ENCODE data around the gene KLRG1. TPM values are rescaled to one million over a fixed set of nuclear protein-coding genes. Genes with fewer than 3 reads are reported as not detected.

KLRG1 gene
- total and polyA plus RNA-seq, 2 donors (not counting 1 experiment from before 2014, with no cell fraction given) = 3.7 to 3.9 TPM

GRCh38 chr12:8957561-8957960 lies 31.8 kb upstream of the KLRG1 start:
- WGBS (ENCODE audit: insufficient coverage) = no CpG with 5 or more reads among the region's 4 CpGs
- no peak overlapping the region for H2AFZ ChIP-seq (ENCODE audit: insufficient read depth, low read depth, low read length, poor library complexity, severe bottlenecking)
- no peaks in the 10 kb centered on the region for H3K9me3 Mint-ChIP-seq (ENCODE audit: insufficient read depth)
- H3K4me1 ChIP-seq (ENCODE audit: control insufficient read depth in 2 of 2, insufficient read depth in 2 of 2, low read length in 2 of 2) = no peaks in the 10 kb centered on the region
- H3K27ac ChIP-seq (ENCODE audit: low read length in 2 of 2) = no peak overlapping the region
- H4K20me1 ChIP-seq (ENCODE audit: control insufficient read depth, insufficient read depth, low read length, poor library complexity, severe bottlenecking) = no peaks in the 10 kb centered on the region
- H3K79me2 ChIP-seq (ENCODE audit: control insufficient read depth, insufficient read depth, low read length) = peaks cover 10% of the 10 kb centered on the region
- no peak overlapping the region for H3K9ac ChIP-seq (ENCODE audit: low read length)
- no peak overlapping the region for H3K4me3 ChIP-seq (ENCODE audit: control extremely low read depth in 1 of 5, extremely low read depth in 1 of 5, insufficient read depth in 1 of 5, low read depth in 2 of 5, low read length in 4 of 5)
- DNase-seq (no peak), ATAC-seq (ENCODE audit: low read depth) (no peak)
- intact Hi-C loops (cut with micrococcal nuclease) = loop anchor here (10.0 kb wide), 1 partner anchor 63 kb away; no protein-coding TSS in a partner anchor
- no peaks in the 10 kb centered on the region for H3K4me1 Mint-ChIP-seq
- no peak overlapping the region for H3K4me2 ChIP-seq (replicated peaks; ENCODE audit: low read depth, low read length, poor library complexity, severe bottlenecking)
- H3K27me3 Mint-ChIP-seq = no peaks in the 10 kb centered on the region
- no peaks in the 10 kb centered on the region for H3K36me3 ChIP-seq (replicated peaks in 1 of 2; ENCODE audit: control extremely low read depth in 1 of 2, control insufficient read depth in 1 of 2, extremely low read depth in 1 of 2, insufficient read depth in 2 of 2, low read length in 1 of 2)
- POLR2A ChIA-PET = no interaction called here
- CTCF ChIA-PET = no interaction called here
- H3K9me3 ChIP-seq (ENCODE audit: control extremely low read depth in 1 of 3, control insufficient read depth in 2 of 3, insufficient read depth in 1 of 3, low read length in 2 of 3) = peaks cover 0 to 6% (median 0%) of the 10 kb centered on the region in 3 donors
- TF ChIP-seq, protein P1, sequence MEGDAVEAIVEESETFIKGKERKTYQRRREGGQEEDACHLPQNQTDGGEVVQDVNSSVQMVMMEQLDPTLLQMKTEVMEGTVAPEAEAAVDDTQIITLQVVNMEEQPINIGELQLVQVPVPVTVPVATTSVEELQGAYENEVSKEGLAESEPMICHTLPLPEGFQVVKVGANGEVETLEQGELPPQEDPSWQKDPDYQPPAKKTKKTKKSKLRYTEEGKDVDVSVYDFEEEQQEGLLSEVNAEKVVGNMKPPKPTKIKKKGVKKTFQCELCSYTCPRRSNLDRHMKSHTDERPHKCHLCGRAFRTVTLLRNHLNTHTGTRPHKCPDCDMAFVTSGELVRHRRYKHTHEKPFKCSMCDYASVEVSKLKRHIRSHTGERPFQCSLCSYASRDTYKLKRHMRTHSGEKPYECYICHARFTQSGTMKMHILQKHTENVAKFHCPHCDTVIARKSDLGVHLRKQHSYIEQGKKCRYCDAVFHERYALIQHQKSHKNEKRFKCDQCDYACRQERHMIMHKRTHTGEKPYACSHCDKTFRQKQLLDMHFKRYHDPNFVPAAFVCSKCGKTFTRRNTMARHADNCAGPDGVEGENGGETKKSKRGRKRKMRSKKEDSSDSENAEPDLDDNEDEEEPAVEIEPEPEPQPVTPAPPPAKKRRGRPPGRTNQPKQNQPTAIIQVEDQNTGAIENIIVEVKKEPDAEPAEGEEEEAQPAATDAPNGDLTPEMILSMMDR (IDR thresholded peaks at IDR 0.05) = no peak
- no peak for TF ChIP-seq EZH2 (IDR thresholded peaks at IDR 0.05; ENCODE audit: borderline replicate concordance, insufficient read depth, low read depth, low read length, poor library complexity, severe bottlenecking)
- no peak overlapping the region for H3K27ac Mint-ChIP-seq
- H3K4me3 Mint-ChIP-seq = no peak overlapping the region
- no peaks in the 10 kb centered on the region for H3K27me3 ChIP-seq (replicated peaks in 1 of 4; ENCODE audit: control extremely low read depth in 1 of 4, control insufficient read depth in 3 of 4, insufficient read depth in 4 of 4, low read length in 3 of 4)

- Mint-ChIP-seq H3K27ac (no peak overlapping the region), H3K27me3 (no peaks in the 10 kb centered on the region), H3K9me3 (ENCODE audit: insufficient read depth) (no peaks in the 10 kb centered on the region), H3K4me3 (no peak overlapping the region), H3K4me1 (no peaks in the 10 kb centered on the region)
- peaks cover 0 to 6% (median 0%) of the 10 kb centered on the region in 3 donors for H3K9me3 ChIP-seq (ENCODE audit: control extremely low read depth in 1 of 3, control insufficient read depth in 2 of 3, insufficient read depth in 1 of 3, low read length in 2 of 3)
- no peaks in the 10 kb centered on the region for H3K4me1 ChIP-seq (ENCODE audit: control insufficient read depth in 2 of 2, insufficient read depth in 2 of 2, low read length in 2 of 2)
- no CpG with 5 or more reads among the region's 2 CpGs for WGBS (ENCODE audit: insufficient coverage)
- no peak overlapping the region for H2AFZ ChIP-seq (ENCODE audit: insufficient read depth, low read depth, low read length, poor library complexity, severe bottlenecking)
- H3K27ac ChIP-seq (ENCODE audit: low read length in 2 of 2) = no peak overlapping the region
- H3K27me3 ChIP-seq (replicated peaks in 1 of 4; ENCODE audit: control extremely low read depth in 1 of 4, control insufficient read depth in 3 of 4, insufficient read depth in 4 of 4, low read length in 3 of 4) = no peaks in the 10 kb centered on the region
- POLR2A ChIA-PET = no interaction called here
- intact Hi-C loops (cut with micrococcal nuclease) = loop anchor here (10.0 kb wide), 1 partner anchor 63 kb away; no protein-coding TSS in a partner anchor
- no peaks in the 10 kb centered on the region for H4K20me1 ChIP-seq (ENCODE audit: control insufficient read depth, insufficient read depth, low read length, poor library complexity, severe bottlenecking)
- CTCF ChIA-PET = no interaction called here
- H3K79me2 ChIP-seq (ENCODE audit: control insufficient read depth, insufficient read depth, low read length) = peaks cover 6% of the 10 kb centered on the region
- H3K36me3 ChIP-seq (replicated peaks in 1 of 2; ENCODE audit: control extremely low read depth in 1 of 2, control insufficient read depth in 1 of 2, extremely low read depth in 1 of 2, insufficient read depth in 2 of 2, low read length in 1 of 2) = no peaks in the 10 kb centered on the region
- DNase-seq = no peak
- H3K4me2 ChIP-seq (replicated peaks; ENCODE audit: low read depth, low read length, poor library complexity, severe bottlenecking) = no peak overlapping the region
- no peak overlapping the region for H3K4me3 ChIP-seq (ENCODE audit: control extremely low read depth in 1 of 5, extremely low read depth in 1 of 5, insufficient read depth in 1 of 5, low read depth in 2 of 5, low read length in 4 of 5)
- H3K9ac ChIP-seq (ENCODE audit: low read length) = no peak overlapping the region
- TF ChIP-seq, protein P1 (IDR thresholded peaks at IDR 0.05) = no peak
- TF ChIP-seq EZH2 (IDR thresholded peaks at IDR 0.05; ENCODE audit: borderline replicate concordance, insufficient read depth, low read depth, low read length, poor library complexity, severe bottlenecking) = no peak
- no peak for ATAC-seq (ENCODE audit: low read depth)
Observed at GRCh38 chr12:8958066-8958465, 31.3 kb upstream of the KLRG1 start.
